ENCODE measurements around the gene NWD2. TPM values are rescaled to one million over a fixed set of nuclear protein-coding genes. Genes with fewer than 3 reads are reported as not detected.

NWD2 gene
- total RNA-seq, 2 donors from 2014 or later, result not detected

DNA sequence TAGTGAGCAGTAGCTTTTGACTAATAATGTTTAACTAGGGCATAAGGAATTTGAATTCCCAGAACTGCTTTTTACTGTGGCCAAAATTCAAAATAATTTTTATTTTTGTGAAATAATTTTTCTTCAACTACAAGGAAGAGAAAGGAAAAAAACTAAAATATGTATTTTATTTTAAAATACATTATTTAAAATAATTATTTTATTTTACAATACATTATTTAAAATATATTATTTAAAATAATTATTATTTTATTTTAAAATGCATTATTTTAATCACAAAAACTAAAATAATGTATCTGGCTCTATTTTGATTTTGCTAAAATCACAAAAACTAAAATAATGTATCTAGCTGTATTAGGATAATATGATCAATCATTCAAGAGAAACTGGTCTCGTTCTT is 231.2 kb downstream of the NWD2 start:
- Mint-ChIP-seq H3K9me3 (no peaks in the 10 kb centered on the region), H3K36me3 (ENCODE audit: low read depth) (no peaks in the 10 kb centered on the region), H3K4me1 (no peaks in the 10 kb centered on the region), H3K27me3 (ENCODE audit: insufficient read depth) (no peaks in the 10 kb centered on the region), H3K4me3 (no peak overlapping the region), H3K27ac (no peak overlapping the region)
- no peak for DNase-seq
- no peaks in the 10 kb centered on the region for H3K27me3 ChIP-seq (ENCODE audit: control insufficient read depth, insufficient read depth, low read length, poor library complexity, severe bottlenecking)
- H3K9me3 ChIP-seq (ENCODE audit: control insufficient read depth, low read length), result no peaks in the 10 kb centered on the region
- TF ChIP-seq, protein P1, sequence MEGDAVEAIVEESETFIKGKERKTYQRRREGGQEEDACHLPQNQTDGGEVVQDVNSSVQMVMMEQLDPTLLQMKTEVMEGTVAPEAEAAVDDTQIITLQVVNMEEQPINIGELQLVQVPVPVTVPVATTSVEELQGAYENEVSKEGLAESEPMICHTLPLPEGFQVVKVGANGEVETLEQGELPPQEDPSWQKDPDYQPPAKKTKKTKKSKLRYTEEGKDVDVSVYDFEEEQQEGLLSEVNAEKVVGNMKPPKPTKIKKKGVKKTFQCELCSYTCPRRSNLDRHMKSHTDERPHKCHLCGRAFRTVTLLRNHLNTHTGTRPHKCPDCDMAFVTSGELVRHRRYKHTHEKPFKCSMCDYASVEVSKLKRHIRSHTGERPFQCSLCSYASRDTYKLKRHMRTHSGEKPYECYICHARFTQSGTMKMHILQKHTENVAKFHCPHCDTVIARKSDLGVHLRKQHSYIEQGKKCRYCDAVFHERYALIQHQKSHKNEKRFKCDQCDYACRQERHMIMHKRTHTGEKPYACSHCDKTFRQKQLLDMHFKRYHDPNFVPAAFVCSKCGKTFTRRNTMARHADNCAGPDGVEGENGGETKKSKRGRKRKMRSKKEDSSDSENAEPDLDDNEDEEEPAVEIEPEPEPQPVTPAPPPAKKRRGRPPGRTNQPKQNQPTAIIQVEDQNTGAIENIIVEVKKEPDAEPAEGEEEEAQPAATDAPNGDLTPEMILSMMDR (conservative IDR thresholded peaks at IDR 0.05), result no peak
- no peak overlapping the region for H3K4me3 ChIP-seq (ENCODE audit: low read length)
- no peak overlapping the region for H3K27ac ChIP-seq (ENCODE audit: low read depth, low read length)
- 100% methylated on average over 1 of the region's 1 CpG; no CpG with 5 or more reads in 1 of the 2 experiments for WGBS, 2 experiments (ENCODE audit: insufficient coverage in 1 of 2, insufficient read length in 1 of 2)
- H3K9ac ChIP-seq (ENCODE audit: extremely low read depth, low read length, poor library complexity, severe bottlenecking), result no peak overlapping the region
- no peaks in the 10 kb centered on the region for H3K4me1 ChIP-seq (ENCODE audit: control insufficient read depth, insufficient read depth, low read length)
- no peaks in the 10 kb centered on the region for H3K36me3 ChIP-seq (ENCODE audit: control insufficient read depth, insufficient read depth, low read length)

DNA sequence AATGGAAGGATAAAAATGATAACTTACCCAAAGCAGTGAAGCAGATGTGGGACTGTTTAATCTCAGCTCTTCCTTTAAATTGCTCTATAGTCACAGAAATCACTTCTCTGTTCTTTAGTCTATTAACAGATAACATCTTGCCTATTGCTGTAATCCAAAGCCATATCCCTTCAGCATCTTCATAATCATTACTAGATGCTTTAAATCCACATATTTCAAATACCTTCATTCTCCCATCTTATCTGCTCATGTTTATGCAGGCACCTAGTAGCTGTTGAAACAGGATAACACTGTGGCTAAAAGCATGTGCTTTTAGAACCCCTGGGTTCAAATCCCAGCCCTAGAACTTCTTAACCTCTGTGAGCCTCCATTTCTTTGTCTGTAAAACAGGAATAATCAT is 231.7 kb downstream of the NWD2 start:
- TF ChIP-seq, protein P1 (conservative IDR thresholded peaks at IDR 0.05), result no peak
- no peak overlapping the region for H3K4me3 Mint-ChIP-seq
- H3K27me3 Mint-ChIP-seq (ENCODE audit: insufficient read depth), result no peaks in the 10 kb centered on the region
- Histone ChIP-seq H3K27me3 (ENCODE audit: control insufficient read depth, insufficient read depth, low read length, poor library complexity, severe bottlenecking) (no peaks in the 10 kb centered on the region), H3K4me1 (ENCODE audit: control insufficient read depth, insufficient read depth, low read length) (no peaks in the 10 kb centered on the region), H3K9me3 (ENCODE audit: control insufficient read depth, low read length) (no peaks in the 10 kb centered on the region), H3K9ac (ENCODE audit: extremely low read depth, low read length, poor library complexity, severe bottlenecking) (no peak overlapping the region), H3K27ac (ENCODE audit: low read depth, low read length) (no peak overlapping the region), H3K4me3 (ENCODE audit: low read length) (no peak overlapping the region), H3K36me3 (ENCODE audit: control insufficient read depth, insufficient read depth, low read length) (no peaks in the 10 kb centered on the region)
- no peak overlapping the region for H3K27ac Mint-ChIP-seq
- DNase-seq, result no peak
- no peaks in the 10 kb centered on the region for H3K9me3 Mint-ChIP-seq
- H3K4me1 Mint-ChIP-seq, result no peaks in the 10 kb centered on the region
- H3K36me3 Mint-ChIP-seq (ENCODE audit: low read depth), result no peaks in the 10 kb centered on the region

DNA sequence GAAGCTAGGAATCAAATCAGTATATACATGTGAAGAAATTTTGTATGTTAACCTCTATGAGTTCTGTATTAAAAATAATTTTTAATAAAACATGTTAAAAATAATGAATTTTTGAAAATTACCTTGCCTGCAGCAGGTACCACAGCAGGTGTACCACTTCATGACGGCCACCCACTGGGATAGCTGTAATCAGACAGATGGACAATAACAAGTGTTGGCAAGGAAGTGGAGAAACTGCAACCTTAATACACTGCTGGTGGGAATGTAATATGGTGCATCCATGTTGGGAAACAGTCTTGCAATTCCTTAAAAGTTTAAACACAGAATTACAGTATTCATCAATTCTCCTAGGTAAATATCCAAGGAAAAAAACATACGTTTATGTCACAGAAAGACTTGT is 232.1 kb downstream of the NWD2 start:
- Mint-ChIP-seq H3K4me3 (no peak overlapping the region), H3K27me3 (ENCODE audit: insufficient read depth) (no peaks in the 10 kb centered on the region), H3K36me3 (ENCODE audit: low read depth) (no peaks in the 10 kb centered on the region), H3K27ac (no peak overlapping the region), H3K4me1 (no peaks in the 10 kb centered on the region), H3K9me3 (no peaks in the 10 kb centered on the region)
- no peaks in the 10 kb centered on the region for H3K27me3 ChIP-seq (ENCODE audit: control insufficient read depth, insufficient read depth, low read length, poor library complexity, severe bottlenecking)
- TF ChIP-seq, protein P1 (conservative IDR thresholded peaks at IDR 0.05), result no peak
- WGBS, 2 experiments (ENCODE audit: insufficient coverage in 1 of 2, insufficient read length in 1 of 2), result 90 to 100% methylated on average over 2 of the region's 2 CpGs
- H3K9ac ChIP-seq (ENCODE audit: extremely low read depth, low read length, poor library complexity, severe bottlenecking), result no peak overlapping the region
- H3K27ac ChIP-seq (ENCODE audit: low read depth, low read length), result no peak overlapping the region
- no peaks in the 10 kb centered on the region for H3K4me1 ChIP-seq (ENCODE audit: control insufficient read depth, insufficient read depth, low read length)
- no peak overlapping the region for H3K4me3 ChIP-seq (ENCODE audit: low read length)
- H3K9me3 ChIP-seq (ENCODE audit: control insufficient read depth, low read length), result no peaks in the 10 kb centered on the region
- H3K36me3 ChIP-seq (ENCODE audit: control insufficient read depth, insufficient read depth, low read length), result no peaks in the 10 kb centered on the region
- DNase-seq, result no peak
